Heart right ventricle (tissue), 16 donors: ENCODE measurements around the gene WDR26. TPM values are rescaled to one million over a fixed set of nuclear protein-coding genes. Genes with fewer than 3 reads are reported as not detected.
A peak's percentile ranks its signal among the peaks of the same experiment; 100 is the strongest.
"Not testable (repeated sequence)": the region's sequence is repeated elsewhere in the genome, so short reads cannot be mapped to it uniquely, and the experiment has no call there.

Source experiments
- ATAC-seq, 8 donors: fragments of 200-7000 bp; cut with Tn5 transposase; one replicate each; pipeline ENCODE4 v1.9.1; 2020; ENCODE audit warnings: mild to moderate bottlenecking in 8 of 8, moderate library complexity in 8 of 8, moderate number of reproducible peaks in 1 of 8
- DNase-seq, 2 donors: peaks; one replicate each; pipeline ENCODE4 v3.0.0-alpha.2; 2020
- H3K27ac ChIP-seq, 10 donors: fragments of 200-600 bp; sonication (generic) in 2 of 10; one replicate each; pipeline versions ENCODE4 v1.5.0 to v1.8.0; 2020 to 2022; ENCODE audit warnings: mild to moderate bottlenecking in 3 of 10
- H3K27me3 ChIP-seq, 7 donors: fragments of 200-600 bp; one replicate each; pipeline ENCODE4 v1.8.0; 2021 to 2022; ENCODE audit warnings: mild to moderate bottlenecking in 2 of 7
- H3K36me3 ChIP-seq, 9 donors: fragments of 200-600 bp; sonication (generic) in 1 of 9; one replicate each; pipeline versions ENCODE4 v1.5.0 to v1.8.0; 2020 to 2022; ENCODE audit warnings: mild to moderate bottlenecking in 2 of 9
- H3K4me1 ChIP-seq, 9 donors: fragments of 200-600 bp; sonication (generic) in 1 of 9; one replicate each; pipeline versions ENCODE4 v1.5.0 to v1.8.0; 2020 to 2022; ENCODE audit warnings: mild to moderate bottlenecking in 4 of 9
- H3K4me3 ChIP-seq, 10 donors: fragments of 200-600 bp; sonication (generic) in 2 of 10; one replicate each; pipeline versions ENCODE4 v1.5.0 to v1.8.0; 2020 to 2022; ENCODE audit warnings: mild to moderate bottlenecking in 7 of 10, moderate library complexity in 2 of 10
- H3K9me3 ChIP-seq, 11 donors: fragments of 200-600 bp in 10 of 11; sonication (generic) in 2 of 11; one replicate each; pipeline versions ENCODE4 v1.5.0 to v1.8.0; 2013 to 2022; ENCODE audit warnings: mild to moderate bottlenecking in 2 of 11, control low read depth in 1 of 11, moderate library complexity in 1 of 11
- WGBS, 2 donors: extraction: QIAGEN DNeasy Blood & Tissue Kit; methylation state at CpG; one replicate each; pipeline ENCODE4 v1.1.7; 2013; ENCODE audit warnings: inconsistent platforms in 1 of 2; 5-methylcytosine and 5-hydroxymethylcytosine counted together
- intact Hi-C, 10 donors: fragments of 100-400 bp; cut with DNase I; formaldehyde crosslinking; loops; one replicate each; pipeline versions ENCODE4 v1.11.1 to v1.14.2; 2022
- long read RNA-seq, 3 donors: library from polyadenylated mRNA; unstranded; transcript quantifications; one replicate each; pipeline ENCODE4 v2.0.0, GENCODE V29; 2020 to 2021
- polyA plus RNA-seq, 2 donors: library from polyadenylated mRNA; stranded (reverse); fragments of 200-250 nt; gene quantifications; one replicate each; pipeline ENCODE4 v1.2.3, GENCODE V29; 2013
- total RNA-seq, 10 donors: library from RNA; stranded (reverse); fragmentation: NEBNext Ultra II Directional in 3 of 10; extraction: Animal tissue kit (Norgen Biotek cat#: 25700) in 3 of 10; gene quantifications; one replicate each; pipeline versions ENCODE4 v1.2.1 to v1.2.4, GENCODE V29; 2021 to 2023
- TF ChIP-seq, protein P1 (sequence below), 9 donors: fragments of 200-600 bp; sonication (generic) in 2 of 9; IDR thresholded peaks; one replicate each; pipeline versions ENCODE4 v1.5.0 to v1.8.0; 2021 to 2022; ENCODE audit warnings: antibody characterized with exemption in 9 of 9, mild to moderate bottlenecking in 5 of 9, moderate library complexity in 1 of 9
- donor health status: Arrhythmogenic right ventricular cardiomyopathy.
- donor health status: ischemic (EF 13 %, LVEDD 7.1; RV severe dilation, severe dysfunction).
- donor health status: healthy with polysubstance abuse.
- donor health status: DM: no; HTN: yes; CAD: no.
- donor health status: DM: no; HTN: no; CAD: no.
- donor health status: ischemic (EF 25% LVEDD 6.9; RV normal size, moderate dysfunction).
- donor health status: ischemic (EF 25% LVEDD 5.7; RV mildly dilated, moderate dysfunction).
- donor health status: healthy.
- donor health status: DM: yes; HTN: yes; CAD: no.
- donor health status: Ischemic cardiomyopathy.
- donor health status: ischemic (EF 35%, LVEDD 5.7; RV mildly dilated, moderate dysfunction).
- donor health status: nonischemic (EF 11% LVEDD 7.7; RV severe dilation, severe dysfunction).
- donor health status: DM: yes; HTN: yes; CAD: no.
- donor health status: PGD.
- donor health status: ischemic (EF 29% LVEDD 5.4; RV normal size, mild dysfunction).
- donor health status: nonischemic (EF 23%, LVEDD 6.1; RV moderate dilation, normal function).

WDR26 gene
- total RNA-seq (10 to 100 TPM; 58.9 to 81.3 (median 71.8) TPM), polyA plus RNA-seq (10 to 100 TPM; 15.8 to 22.5 TPM)
- long read RNA-seq, donor 1, full-length matches to known transcripts, result 10 of 33 reads
- long read RNA-seq, donor 1, partial matches to known transcripts, result 4 of 33 reads
- long read RNA-seq, donor 1, other reads (novel, unspliced or antisense), result 19 of 33 reads
- long read RNA-seq, donor 2, full-length matches to known transcripts, result 18 of 56 reads
- long read RNA-seq, donor 2, partial matches to known transcripts, result 4 of 56 reads
- long read RNA-seq, donor 2, other reads (novel, unspliced or antisense), result 34 of 56 reads
- long read RNA-seq, donor 3, full-length matches to known transcripts, result 1 of 31 reads
- long read RNA-seq, donor 3, partial matches to known transcripts, result 4 of 31 reads
- long read RNA-seq, donor 3, other reads (novel, unspliced or antisense), result 26 of 31 reads

DNA sequence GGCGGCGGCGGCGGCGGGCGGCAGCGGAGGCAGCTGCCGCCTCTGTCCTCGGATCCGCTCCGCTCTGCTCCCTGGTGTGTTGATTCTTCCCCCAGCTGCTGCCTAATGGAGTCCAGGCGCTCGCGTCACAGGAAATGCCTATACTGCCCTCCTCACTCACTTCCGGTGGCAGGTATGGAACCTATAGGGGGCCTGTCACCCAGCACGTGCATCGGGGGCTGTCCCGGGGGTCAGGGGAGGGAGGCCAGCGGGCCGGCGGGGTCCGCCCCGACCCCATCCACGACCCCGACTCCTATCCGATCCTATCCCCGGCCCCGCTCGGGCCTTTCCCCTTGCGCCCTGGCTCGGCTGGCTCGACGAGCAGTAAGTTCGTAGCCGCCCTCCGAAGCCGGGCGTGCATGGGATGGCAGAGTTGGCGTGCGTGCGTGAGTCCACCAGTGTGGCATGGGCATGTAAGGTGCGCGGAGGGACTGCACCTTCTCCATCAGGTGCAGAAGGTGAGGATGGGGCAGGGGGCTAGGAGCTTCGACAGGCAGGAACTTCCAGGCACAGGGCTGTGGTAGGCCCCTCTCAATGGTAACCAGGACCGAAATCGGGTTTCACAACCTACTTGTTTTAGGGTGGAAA lies at the start of gene WDR26:
Gene WDR26 (minus strand): TSS at position 107 of the 627 bp plus-strand sequence.
- Histone ChIP-seq H3K4me3 (peak within 1 kb of the TSS; percentile 84 to 97 (median 88)), H3K4me1 (peaks cover 17 to 52% (median 43%) of the 10 kb centered on the region in 9 donors), H3K9me3 (no peaks in the 10 kb centered on the region), H3K27ac (peak within 1 kb of the TSS; percentile 92 to 98 (median 97)), H3K27me3 (no peaks in the 10 kb centered on the region), H3K36me3 (peaks cover 0 to 22% (median 0%) of the 10 kb centered on the region in 9 donors)
- TF ChIP-seq, protein P1, sequence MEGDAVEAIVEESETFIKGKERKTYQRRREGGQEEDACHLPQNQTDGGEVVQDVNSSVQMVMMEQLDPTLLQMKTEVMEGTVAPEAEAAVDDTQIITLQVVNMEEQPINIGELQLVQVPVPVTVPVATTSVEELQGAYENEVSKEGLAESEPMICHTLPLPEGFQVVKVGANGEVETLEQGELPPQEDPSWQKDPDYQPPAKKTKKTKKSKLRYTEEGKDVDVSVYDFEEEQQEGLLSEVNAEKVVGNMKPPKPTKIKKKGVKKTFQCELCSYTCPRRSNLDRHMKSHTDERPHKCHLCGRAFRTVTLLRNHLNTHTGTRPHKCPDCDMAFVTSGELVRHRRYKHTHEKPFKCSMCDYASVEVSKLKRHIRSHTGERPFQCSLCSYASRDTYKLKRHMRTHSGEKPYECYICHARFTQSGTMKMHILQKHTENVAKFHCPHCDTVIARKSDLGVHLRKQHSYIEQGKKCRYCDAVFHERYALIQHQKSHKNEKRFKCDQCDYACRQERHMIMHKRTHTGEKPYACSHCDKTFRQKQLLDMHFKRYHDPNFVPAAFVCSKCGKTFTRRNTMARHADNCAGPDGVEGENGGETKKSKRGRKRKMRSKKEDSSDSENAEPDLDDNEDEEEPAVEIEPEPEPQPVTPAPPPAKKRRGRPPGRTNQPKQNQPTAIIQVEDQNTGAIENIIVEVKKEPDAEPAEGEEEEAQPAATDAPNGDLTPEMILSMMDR (IDR thresholded peaks at IDR 0.05), result peak in 2 of 9 donors; percentile 26 to 31
- peak; percentile 77 to 88 (median 86) for ATAC-seq
- 1% methylated on average over 45 to 46 of the region's 46 CpGs for WGBS, 2 donors
- intact Hi-C loops, result loop anchor here in 2 of 10 donors (1.0 to 10.0 kb wide), 3 partner anchors 21 to 250 kb away; partner anchors contain the start of gene DEGS1 (in 1 of the 2)
- DNase-seq, result peak; percentile 74 to 82

GRCh38 chr1:224483206-224483605 lies 48.6 kb upstream of the WDR26 start:
- H3K4me3 ChIP-seq, ATAC-seq, H3K4me1 ChIP-seq, H3K36me3 ChIP-seq, DNase-seq, H3K9me3 ChIP-seq, H3K27ac ChIP-seq, intact Hi-C loops, H3K27me3 ChIP-seq: not testable (repeated sequence)
- WGBS, 2 donors, result 96 to 98% methylated on average over 7 of the region's 7 CpGs

GRCh38 chr1:224482619-224483018 lies 48.0 kb upstream of the WDR26 start:
- DNase-seq (no peak), ATAC-seq (no peak)
- H3K36me3 ChIP-seq, result no peaks in the 10 kb centered on the region
- intact Hi-C loops, result no loop called here
- no peaks in the 10 kb centered on the region for H3K27me3 ChIP-seq
- H3K9me3 ChIP-seq, result peaks cover 0 to 12% (median 0%) of the 10 kb centered on the region in 11 donors
- no peak overlapping the region for H3K27ac ChIP-seq
- H3K4me3 ChIP-seq, result no peak overlapping the region
- TF ChIP-seq, protein P1 (IDR thresholded peaks at IDR 0.05), result no peak
- no peaks in the 10 kb centered on the region for H3K4me1 ChIP-seq
- WGBS, 2 donors, result 69 to 73% methylated on average over 4 of the region's 4 CpGs

DNA sequence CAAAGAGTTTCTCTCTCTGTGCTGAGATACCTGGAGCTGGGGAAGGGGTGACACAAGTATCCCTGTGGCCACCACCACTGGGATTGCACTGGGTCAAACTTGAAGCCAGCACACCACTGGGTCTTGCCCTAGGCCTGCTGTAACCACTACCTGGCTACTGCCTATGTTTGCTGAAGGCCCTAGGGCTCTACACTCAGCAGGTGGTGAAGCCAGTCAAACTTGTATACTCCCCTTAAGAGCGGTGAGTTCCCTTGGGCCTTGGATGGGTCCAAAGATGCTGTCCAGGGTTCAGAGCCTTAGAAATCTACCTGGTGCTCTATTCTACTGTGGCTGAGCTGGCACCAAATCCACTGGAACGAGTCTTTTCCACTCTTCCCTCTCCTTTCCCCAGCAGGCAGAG lies 47.0 kb upstream of the WDR26 start:
- Histone ChIP-seq H3K36me3 (no peaks in the 10 kb centered on the region), H3K27me3 (no peaks in the 10 kb centered on the region), H3K4me3 (no peak overlapping the region), H3K27ac (no peak overlapping the region), H3K9me3 (peaks cover 0 to 22% (median 0%) of the 10 kb centered on the region in 11 donors), H3K4me1 (no peaks in the 10 kb centered on the region)
- no peak for ATAC-seq
- DNase-seq, result no peak
- intact Hi-C loops, result no loop called here
- 79 to 88% methylated on average over 2 of the region's 2 CpGs for whole genome bisulfite sequencing, 2 donors
- TF ChIP-seq, protein P1 (IDR thresholded peaks at IDR 0.05), result no peak

DNA sequence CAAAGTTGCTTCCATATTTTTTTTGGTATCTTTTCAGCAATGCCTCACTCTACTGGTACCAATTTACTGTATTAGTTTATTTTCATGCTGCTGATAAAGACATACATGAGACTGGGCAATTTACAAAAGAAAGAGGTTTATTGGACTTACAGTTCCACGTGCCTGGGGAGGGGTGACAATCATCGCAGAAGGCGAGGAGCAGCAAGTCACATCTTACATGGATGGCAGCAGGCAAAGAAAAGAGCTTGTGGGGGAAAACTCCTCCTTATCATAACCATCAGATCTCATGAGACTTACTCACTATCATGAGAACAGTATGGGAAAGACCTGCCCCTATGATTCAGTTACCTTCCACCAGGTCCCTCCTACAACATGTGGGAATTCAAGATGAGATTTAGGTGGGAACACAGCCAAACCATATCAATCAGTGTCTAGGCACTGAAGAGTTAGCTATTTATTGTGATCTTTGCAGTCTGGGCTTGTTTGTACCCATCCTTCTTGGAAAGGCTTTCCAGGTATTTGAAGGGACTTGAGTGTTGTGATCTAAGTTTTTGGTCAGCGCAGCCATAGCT lies 46.4 kb upstream of the WDR26 start:
- H3K27me3 ChIP-seq, intact Hi-C loops, H3K27ac ChIP-seq, H3K4me1 ChIP-seq, H3K4me3 ChIP-seq, DNase-seq, ATAC-seq, H3K36me3 ChIP-seq: not testable (repeated sequence)
- 94 to 95% methylated on average over 4 of the region's 4 CpGs for WGBS, 2 donors
- peaks cover 0 to 27% (median 0%) of the 10 kb centered on the region in 11 donors for H3K9me3 ChIP-seq

DNA sequence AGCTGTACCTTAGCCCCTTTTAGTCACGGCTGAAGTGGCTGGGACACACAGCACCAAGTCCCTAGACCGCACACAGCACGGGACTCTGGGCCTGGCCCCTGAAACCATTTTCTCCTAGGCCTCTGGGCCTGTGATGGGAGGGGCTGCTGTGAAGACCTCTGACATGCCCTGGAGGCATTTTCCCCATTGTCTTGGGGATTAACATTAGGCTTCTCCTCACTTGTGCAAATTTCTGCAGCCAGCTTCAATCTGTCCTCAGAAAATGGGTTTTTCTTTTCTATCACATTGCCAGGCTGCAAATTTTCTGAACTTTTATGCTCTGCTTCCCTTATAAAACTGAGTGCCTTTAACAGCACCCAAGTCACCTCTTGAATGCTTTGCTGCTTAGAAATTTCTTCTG lies 45.6 kb upstream of the WDR26 start:
- intact Hi-C loops, result not testable (repeated sequence)
- 88 to 91% methylated on average over 3 of the region's 3 CpGs for WGBS, 2 donors

More for the DNA sequence above, 45.6 kb upstream of the WDR26 start:
- not testable (repeated sequence) for H3K36me3 ChIP-seq, H3K27me3 ChIP-seq, H3K27ac ChIP-seq, ATAC-seq, DNase-seq, H3K4me1 ChIP-seq, H3K4me3 ChIP-seq
- H3K9me3 ChIP-seq, result peaks cover 0 to 27% (median 0%) of the 10 kb centered on the region in 11 donors
